HAP-1 (cell line): ENCODE data around the gene GTF3C6.
"Not testable (repeated sequence)": the region's sequence is repeated elsewhere in the genome, so short reads cannot be mapped to it uniquely, and the experiment has no call there.

ENCODE experiments used
- DNase-seq, 2 experiments: peaks; one replicate each; pipeline ENCODE4 v3.0.0-alpha.2; 2016 to 2020; ENCODE audit warnings: low spot score in 2 of 2
- H3K27me3 ChIP-seq: fragments of 250-450 bp; sonication (Bioruptor Pico); 2 replicates; pipeline ENCODE4 v1.5.1; 2020; ENCODE audit warnings: low read depth, mild to moderate bottlenecking, moderate library complexity
- H3K36me3 ChIP-seq: fragments of 250-450 bp; sonication (Bioruptor Pico); replicated peaks from 2 replicates; pipeline ENCODE4 v1.5.1; 2020; ENCODE audit warnings: mild to moderate bottlenecking
- H3K4me1 ChIP-seq: fragments of 250-450 bp; sonication (Bioruptor Pico); 2 replicates; pipeline ENCODE4 v1.5.1; 2020; ENCODE audit warnings: mild to moderate bottlenecking
- H3K4me3 ChIP-seq: fragments of 250-450 bp; sonication (Bioruptor Pico); 2 replicates; pipeline ENCODE4 v1.5.1; 2020; ENCODE audit warnings: mild to moderate bottlenecking, moderate library complexity
- H3K9me3 ChIP-seq: fragments of 250-450 bp; sonication (Bioruptor Pico); 2 replicates; pipeline ENCODE4 v1.5.1; 2020; ENCODE audit warnings: mild to moderate bottlenecking, moderate library complexity
- in situ Hi-C: fragments of 300-500 bp; cut with MboI; formaldehyde crosslinking; loops from 3 replicates; pipeline ENCODE4 v1.14.3; 2020; ENCODE audit warnings: low sequenced_read_pairs, inconsistent platforms, mixed read lengths

GTF3C6 gene

DNA sequence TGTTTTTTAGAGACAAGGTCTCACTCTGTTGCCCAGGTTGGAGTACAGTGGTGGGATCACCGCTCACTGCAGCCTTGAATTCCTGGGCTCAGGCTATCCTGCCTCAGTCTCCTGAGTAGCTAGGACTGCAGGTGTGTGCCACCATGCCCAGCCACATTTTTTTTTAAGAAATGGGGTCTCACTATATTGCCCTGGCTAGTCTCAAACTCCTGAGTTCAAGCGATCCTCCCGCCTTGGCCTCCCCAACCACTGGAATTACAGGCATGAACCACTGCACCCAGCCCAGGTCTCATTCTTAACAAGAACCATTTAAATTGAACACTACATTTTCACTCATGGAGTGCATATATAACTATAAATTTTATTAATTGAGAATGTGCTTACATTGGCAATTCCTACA lies 43.8 kb downstream of the GTF3C6 start:
- Histone ChIP-seq H3K9me3 (no peaks in the 10 kb centered on the region), H3K4me1 (no peaks in the 10 kb centered on the region), H3K27me3 (no peaks in the 10 kb centered on the region), H3K4me3 (no peak overlapping the region), H3K36me3 (peaks cover 90% of the 10 kb centered on the region)
- in situ Hi-C loops: no loop called here
- no peak for DNase-seq

DNA sequence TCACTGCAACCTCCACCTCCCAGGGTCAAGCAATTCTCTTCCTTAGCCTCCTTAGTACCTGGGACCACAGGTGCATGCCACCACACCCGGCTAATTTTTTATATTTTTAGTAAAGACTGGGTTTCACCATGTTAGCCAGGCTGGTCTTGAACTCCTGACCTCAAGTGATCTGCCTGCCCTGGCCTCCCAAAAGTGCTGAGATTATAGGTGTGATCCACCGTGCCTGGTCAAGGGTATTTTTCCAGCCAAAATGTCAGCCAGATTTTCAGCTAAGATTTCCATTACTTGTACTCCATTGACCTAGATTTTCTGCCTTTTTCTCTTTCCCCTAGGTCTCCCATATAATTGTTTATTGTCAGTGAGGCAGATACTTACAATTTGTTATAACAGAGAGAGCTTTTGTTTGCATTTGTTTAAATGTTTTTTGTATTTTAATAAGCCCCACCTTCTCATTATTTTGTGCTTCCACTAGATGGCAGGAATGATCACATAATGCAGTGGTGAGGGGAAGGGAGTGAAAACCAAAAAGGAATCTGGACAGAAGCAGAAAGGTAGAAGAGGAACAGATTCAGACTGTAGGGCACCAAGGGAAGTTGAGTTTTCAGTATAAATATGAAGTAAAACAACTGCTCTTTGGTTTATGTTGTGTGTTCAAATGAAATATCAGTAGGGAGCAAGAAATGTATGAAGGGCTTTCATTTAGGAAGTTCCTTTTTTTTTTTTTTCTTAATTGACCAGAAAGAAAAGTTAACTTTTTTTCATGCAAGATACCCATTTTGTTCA lies 53.0 kb downstream of the GTF3C6 start:
- peaks cover 74% of the 10 kb centered on the region for H3K36me3 ChIP-seq

DNA sequence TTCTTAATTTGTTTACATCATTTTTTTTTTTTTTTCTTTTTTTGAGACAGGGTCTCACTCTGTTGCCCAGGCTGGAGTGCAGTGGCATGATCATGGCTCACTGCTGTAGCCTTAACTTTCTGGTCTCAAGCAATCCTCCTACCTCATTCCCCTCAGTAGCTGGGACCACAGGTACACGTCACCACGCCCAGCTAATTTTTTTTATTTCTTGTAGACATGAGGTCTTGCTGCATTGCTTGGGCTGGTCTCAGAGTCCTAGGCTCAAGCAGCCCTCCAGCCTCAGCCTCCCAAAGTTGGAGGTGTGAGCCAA lies 53.6 kb downstream of the GTF3C6 start:
- Histone ChIP-seq H3K9me3 (no peaks in the 10 kb centered on the region), H3K27me3 (no peaks in the 10 kb centered on the region), H3K4me1 (peaks cover 4% of the 10 kb centered on the region; the same call in 1 of the 2 replicates), H3K4me3 (no peak overlapping the region), H3K36me3 (peaks cover 72% of the 10 kb centered on the region)
- in situ Hi-C loops: no loop called here
- no peak for DNase-seq

More for the DNA sequence above, 53.0 kb downstream of the GTF3C6 start:
- H3K27me3 ChIP-seq: no peaks in the 10 kb centered on the region
- no peak overlapping the region for H3K4me3 ChIP-seq
- H3K9me3 ChIP-seq: no peaks in the 10 kb centered on the region
- in situ Hi-C loops: no loop called here
- DNase-seq: peak; percentile 29 to 66
- H3K4me1 ChIP-seq: peaks cover 4% of the 10 kb centered on the region; the same call in 1 of the 2 replicates

DNA sequence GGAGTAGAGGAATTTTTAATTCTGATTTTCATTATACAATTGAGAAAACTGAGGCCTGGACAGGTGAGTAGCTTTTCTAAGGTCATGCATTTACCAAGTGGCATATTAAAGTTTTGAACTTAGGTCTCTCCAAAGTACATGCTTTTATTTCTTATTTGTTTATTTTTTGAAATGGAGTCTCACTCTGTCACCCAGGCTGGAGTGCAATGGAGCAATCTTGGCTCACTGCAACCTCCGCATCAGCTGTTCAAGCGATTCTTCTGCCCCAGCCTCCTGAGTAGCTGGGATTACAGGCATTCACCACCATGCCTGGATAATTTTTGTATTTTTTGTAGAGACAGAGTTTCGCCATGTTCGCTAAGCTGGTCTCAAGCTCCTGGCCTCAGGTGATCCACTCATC lies 54.0 kb downstream of the GTF3C6 start:
- H3K4me1 ChIP-seq, in situ Hi-C loops, DNase-seq, H3K4me3 ChIP-seq, H3K9me3 ChIP-seq, H3K27me3 ChIP-seq: not testable (repeated sequence)
- H3K36me3 ChIP-seq: peaks cover 71% of the 10 kb centered on the region

DNA sequence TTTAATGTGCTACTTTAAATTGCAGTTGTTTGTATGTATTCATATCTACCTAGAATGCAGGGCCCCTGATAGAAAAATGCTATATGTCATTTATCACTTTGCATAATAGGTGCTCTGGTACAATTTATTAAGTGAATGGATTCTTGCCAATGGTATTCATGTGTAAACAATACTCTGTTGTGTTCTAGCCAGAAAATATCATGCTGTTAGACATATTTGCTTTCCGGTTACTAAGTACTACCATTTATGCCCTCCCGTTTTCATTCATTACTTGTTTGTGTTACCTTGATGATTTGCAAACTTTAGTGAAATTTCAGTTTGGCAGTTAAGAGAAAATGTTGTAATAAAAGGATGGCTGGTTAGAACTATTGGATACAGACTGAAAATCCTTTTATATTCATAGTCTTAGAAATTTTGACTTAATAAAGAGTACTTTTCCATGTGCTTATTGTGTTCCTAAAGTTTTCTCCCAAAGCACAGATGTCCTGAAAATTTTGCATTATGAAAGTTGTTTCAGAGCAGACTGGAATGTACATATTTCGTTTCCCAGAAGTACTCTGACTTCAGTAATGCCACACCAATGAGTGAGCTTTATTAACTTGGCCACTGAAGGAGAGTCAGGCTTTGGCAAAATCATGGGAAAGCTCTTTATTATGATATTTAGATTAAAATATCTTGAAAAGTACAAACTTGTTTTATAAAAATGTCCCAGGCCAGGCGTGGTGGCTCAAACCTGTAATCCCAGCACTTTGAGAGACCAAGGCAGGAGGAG lies 54.8 kb downstream of the GTF3C6 start:
- Histone ChIP-seq H3K4me1 (peaks cover 4% of the 10 kb centered on the region; the same call in 1 of the 2 replicates), H3K27me3 (no peaks in the 10 kb centered on the region), H3K9me3 (no peaks in the 10 kb centered on the region), H3K36me3 (peaks cover 71% of the 10 kb centered on the region), H3K4me3 (no peak overlapping the region)
- DNase-seq: no peak
- in situ Hi-C loops: no loop called here

DNA sequence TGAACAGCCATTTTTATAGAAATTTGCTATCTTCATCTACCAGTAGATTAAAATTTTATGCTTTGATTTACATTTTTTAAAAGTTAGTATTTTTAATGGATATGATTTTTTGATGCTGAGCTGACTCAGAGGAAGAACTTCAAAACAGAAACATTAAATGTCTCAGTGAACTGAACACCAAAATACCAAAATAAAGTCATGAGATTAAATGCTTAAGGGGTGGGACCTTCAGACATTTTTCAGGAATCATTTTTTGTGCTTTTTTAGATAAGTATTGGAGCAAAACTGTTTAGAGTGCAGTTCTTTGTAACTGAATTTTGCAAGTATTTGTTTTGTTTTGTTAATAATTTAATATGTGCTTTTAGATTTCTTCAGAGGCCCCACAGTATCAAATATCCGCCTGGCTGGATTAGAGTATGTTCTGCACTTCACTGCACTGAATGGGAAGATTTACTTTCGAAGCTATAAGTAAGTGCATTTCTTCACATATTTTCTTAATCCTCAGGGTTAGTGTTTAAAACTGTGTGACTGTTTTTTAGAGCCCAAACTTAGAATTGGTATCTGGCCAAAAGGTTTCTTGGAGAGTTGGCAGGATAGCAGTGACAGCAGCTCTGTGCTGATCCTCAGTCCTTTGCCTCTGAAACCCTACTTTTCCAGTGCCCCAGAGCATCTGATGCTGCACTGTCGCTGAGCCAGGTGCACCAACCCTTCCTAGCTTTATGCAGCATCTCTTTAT lies 57.1 kb downstream of the GTF3C6 start:
- Histone ChIP-seq H3K9me3 (no peaks in the 10 kb centered on the region), H3K27me3 (no peaks in the 10 kb centered on the region), H3K36me3 (peaks cover 71% of the 10 kb centered on the region), H3K4me3 (no peak overlapping the region), H3K4me1 (peaks cover 4% of the 10 kb centered on the region; the same call in 1 of the 2 replicates)
- no peak for DNase-seq
- in situ Hi-C loops: no loop called here

DNA sequence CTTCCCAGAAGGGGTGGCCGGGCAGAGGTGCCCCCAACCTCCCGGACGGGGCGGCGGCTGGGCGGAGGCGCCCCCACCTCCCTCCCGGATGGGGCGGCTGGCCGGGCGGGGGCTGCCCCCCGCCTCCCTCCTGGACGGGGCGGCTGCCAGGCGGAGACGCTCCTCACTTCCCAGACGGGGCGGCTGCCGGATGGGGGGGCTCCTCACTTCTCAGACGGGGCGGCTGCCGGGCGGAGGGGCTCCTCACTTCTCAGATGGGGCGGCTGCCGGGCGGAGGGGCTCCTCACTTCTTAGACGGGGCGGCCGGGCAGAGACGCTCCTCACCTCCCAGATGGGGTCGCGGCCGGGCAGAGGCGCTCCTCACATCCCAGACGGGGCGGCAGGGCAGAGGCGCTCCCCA lies 58.7 kb downstream of the GTF3C6 start:
- H3K9me3 ChIP-seq, H3K27me3 ChIP-seq, in situ Hi-C loops, H3K4me3 ChIP-seq, H3K4me1 ChIP-seq, DNase-seq: not testable (repeated sequence)
- peaks cover 75% of the 10 kb centered on the region for H3K36me3 ChIP-seq
